Stromal cell of bone marrow (primary cell): ENCODE results near the gene C3orf70.
"Not testable (repeated sequence)": the region's sequence is repeated elsewhere in the genome, so short reads cannot be mapped to it uniquely, and the experiment has no call there.

Experiments
- DNase-seq: peaks from one replicate; pipeline ENCODE4 v3.0.0-alpha.2; 2012; ENCODE audit warnings: low read depth

C3orf70 gene

GRCh38 chr3:185151101-185151963 is 1.5 kb downstream of the C3orf70 start:
- no peak for DNase-seq

GRCh38 chr3:185150561-185150960 is 2.3 kb downstream of the C3orf70 start:
- DNase-seq: no peak

- DNase-seq: no peak
Measured at GRCh38 chr3:185149591-185149990, 3.3 kb downstream of the C3orf70 start.

- no peak for DNase-seq
Measured at GRCh38 chr3:185145511-185145910, 7.3 kb downstream of the C3orf70 start.

- no peak for DNase-seq
Measured at GRCh38 chr3:185144784-185145183, 8.1 kb downstream of the C3orf70 start.

- DNase-seq: no peak
Measured at GRCh38 chr3:185137821-185138220, 15.0 kb downstream of the C3orf70 start.

GRCh38 chr3:185134509-185134908 is 18.4 kb downstream of the C3orf70 start:
- no peak for DNase-seq

GRCh38 chr3:185131602-185132256 is 21.1 kb downstream of the C3orf70 start:
- DNase-seq: no peak

- DNase-seq: no peak
Measured at GRCh38 chr3:185129083-185129482, 23.8 kb downstream of the C3orf70 start.

GRCh38 chr3:185126201-185126600 is 26.7 kb downstream of the C3orf70 start:
- no peak for DNase-seq

GRCh38 chr3:185120126-185120525 is 32.7 kb downstream of the C3orf70 start:
- no peak for DNase-seq

- no peak for DNase-seq
Measured at GRCh38 chr3:185115371-185115770, 37.5 kb downstream of the C3orf70 start.

- DNase-seq: no peak
Measured at GRCh38 chr3:185114756-185115155, 38.1 kb downstream of the C3orf70 start.

- no peak for DNase-seq
Measured at GRCh38 chr3:185112186-185112585, 40.7 kb downstream of the C3orf70 start.

GRCh38 chr3:185109012-185109411 is 43.8 kb downstream of the C3orf70 start:
- DNase-seq: not testable (repeated sequence)

- DNase-seq: not testable (repeated sequence)
Measured at GRCh38 chr3:185106256-185106890, 46.5 kb downstream of the C3orf70 start.

GRCh38 chr3:185103359-185104127 is 49.3 kb downstream of the C3orf70 start:
- DNase-seq: no peak

- DNase-seq: no peak
Measured at GRCh38 chr3:185094697-185095096, 58.2 kb downstream of the C3orf70 start.

- DNase-seq: no peak
Measured at GRCh38 chr3:185093116-185093515, 59.7 kb downstream of the C3orf70 start.

GRCh38 chr3:185090811-185091210 is 62.0 kb downstream of the C3orf70 start:
- no peak for DNase-seq

GRCh38 chr3:185089751-185090150 is 63.1 kb downstream of the C3orf70 start:
- no peak for DNase-seq

GRCh38 chr3:185089343-185089742 is 63.5 kb downstream of the C3orf70 start:
- no peak for DNase-seq
